Hepatocyte (in vitro differentiated cells): ENCODE data around the gene ARMC7. TPM values are rescaled to one million over a fixed set of nuclear protein-coding genes. Genes with fewer than 3 reads are reported as not detected.
"Not testable (repeated sequence)": the region's sequence is repeated elsewhere in the genome, so short reads cannot be mapped to it uniquely, and the experiment has no call there.

Experiments
- DNase-seq: peaks from one replicate; pipeline ENCODE4 v3.0.0-alpha.2; 2016; ENCODE audit warnings: low spot score
- H2AFZ ChIP-seq: fragments of 200-600 bp; sonication (generic); 2 replicates; pipeline ENCODE4 v1.6.0; 2016; ENCODE audit warnings: antibody characterized with exemption, mild to moderate bottlenecking
- H3K27ac ChIP-seq: fragments of 200-600 bp; sonication (generic); 2 replicates; pipeline ENCODE4 v1.5.1; 2016; ENCODE audit warnings: mild to moderate bottlenecking
- H3K27me3 ChIP-seq: fragments of 200-600 bp; sonication (generic); 2 replicates; pipeline ENCODE4 v1.6.1; 2016
- H3K36me3 ChIP-seq: fragments of 200-600 bp; sonication (generic); replicated peaks from 2 replicates; pipeline ENCODE4 v1.5.1; 2016; ENCODE audit warnings: low read depth; ENCODE audit not compliant: insufficient read depth
- H3K4me1 ChIP-seq: fragments of 200-600 bp; sonication (generic); 2 replicates; pipeline ENCODE4 v1.5.1; 2016; ENCODE audit warnings: mild to moderate bottlenecking, moderate library complexity; ENCODE audit not compliant: insufficient read depth
- H3K4me2 ChIP-seq: fragments of 200-600 bp; sonication (generic); 2 replicates; pipeline ENCODE4 v1.6.0; 2016
- H3K4me3 ChIP-seq: fragments of 200-600 bp; sonication (generic); 2 replicates; pipeline ENCODE4 v1.5.1; 2016; ENCODE audit warnings: mild to moderate bottlenecking
- H3K79me2 ChIP-seq: fragments of 200-600 bp; sonication (generic); 2 replicates; pipeline ENCODE4 v1.6.0; 2017; ENCODE audit warnings: mild to moderate bottlenecking
- H3K9me2 ChIP-seq: fragments of 200-600 bp; sonication (generic); replicated peaks from 2 replicates; pipeline ENCODE4 v1.6.0; 2017; ENCODE audit warnings: mild to moderate bottlenecking; ENCODE audit not compliant: insufficient read depth
- H3K9me3 ChIP-seq: fragments of 200-600 bp; sonication (generic); 2 replicates; pipeline ENCODE4 v1.5.1; 2016; ENCODE audit warnings: low read depth, mild to moderate bottlenecking
- H4K20me1 ChIP-seq: fragments of 200-600 bp; sonication (generic); 2 replicates; pipeline ENCODE4 v1.6.0; 2016; ENCODE audit warnings: mild to moderate bottlenecking; ENCODE audit not compliant: insufficient read depth, poor library complexity, severe bottlenecking
- EZH2 ChIP-seq: fragments of 200-600 bp; sonication (generic); IDR thresholded peaks from 2 replicates; pipeline ENCODE4 v1.6.1; 2016; ENCODE audit warnings: antibody characterized with exemption, mild to moderate bottlenecking, borderline replicate concordance
- EZH2phosphoT487 ChIP-seq: fragments of 200-600 bp; sonication (generic); IDR thresholded peaks from one replicate; pipeline ENCODE4 v1.6.1; 2018; ENCODE audit warnings: antibody characterized with exemption, mild to moderate bottlenecking, low read depth, moderate library complexity; ENCODE audit not compliant: unreplicated experiment, severe bottlenecking
- WGBS: methylation state at CpG from one replicate; pipeline ENCODE4 v1.1.6; 2016; ENCODE audit warnings: low lambda C conversion rate; ENCODE audit errors: missing lambda C conversion rate; 5-methylcytosine and 5-hydroxymethylcytosine counted together
- polyA plus RNA-seq: library from polyadenylated mRNA; unstranded; fragments of >200 nt; fragmentation: Nextera tagmentation; extraction: Ambion mirVana; gene quantifications from 2 replicates; pipeline ENCODE4 v1.2.1, GENCODE V29; 2016
- total RNA-seq: library from RNA; depleted of rRNA; stranded (reverse); fragments of >200 nt; gene quantifications from 2 replicates; pipeline ENCODE4 v1.2.3, GENCODE V29; 2014
- TF ChIP-seq, protein P1 (sequence below): fragments of 200-600 bp; sonication (generic); IDR thresholded peaks from 2 replicates; pipeline ENCODE4 v1.5.1; 2016; ENCODE audit warnings: antibody characterized with exemption, mild to moderate bottlenecking; ENCODE audit not compliant: poor library complexity

Gene ARMC7
- total and polyA plus RNA-seq, 2 experiments from 2014 or later: 3.5 to 4.0 TPM

DNA sequence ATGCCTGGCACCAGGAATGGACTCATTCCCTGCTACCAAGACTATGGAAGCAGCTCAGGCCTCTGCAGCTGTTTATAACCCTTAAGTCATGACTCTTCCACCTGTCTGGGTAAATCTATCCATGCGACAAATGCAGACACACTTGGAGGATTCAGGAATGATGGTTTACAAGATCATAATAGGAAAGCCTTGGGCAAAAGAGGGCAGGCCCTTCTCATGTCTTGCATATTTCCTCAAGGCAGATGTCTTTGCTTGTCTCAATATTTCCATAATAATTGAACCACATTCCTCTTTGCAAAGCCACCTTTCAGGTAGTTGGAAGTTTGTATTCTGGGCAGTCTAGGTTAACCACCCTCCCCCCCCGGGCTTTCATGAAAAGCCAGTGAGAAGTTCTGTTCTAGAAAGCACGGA is 45.4 kb downstream of the ARMC7 start:
- Histone ChIP-seq H3K36me3 (no peaks in the 10 kb centered on the region), H3K9me2 (no peaks in the 10 kb centered on the region), H3K4me1 (peaks cover 7% of the 10 kb centered on the region), H3K27ac (peak overlapping the region; percentile 4), H3K79me2 (peaks cover 38% of the 10 kb centered on the region), H3K9me3 (no peaks in the 10 kb centered on the region), H3K27me3 (no peaks in the 10 kb centered on the region), H3K4me3 (no peak overlapping the region), H4K20me1 (no peaks in the 10 kb centered on the region), H2AFZ (no peak overlapping the region), H3K4me2 (peak overlapping the region; percentile 68)
- DNase-seq: no peak
- WGBS: 83% methylated on average over 3 of the region's 3 CpGs
- TF ChIP-seq, protein P1, sequence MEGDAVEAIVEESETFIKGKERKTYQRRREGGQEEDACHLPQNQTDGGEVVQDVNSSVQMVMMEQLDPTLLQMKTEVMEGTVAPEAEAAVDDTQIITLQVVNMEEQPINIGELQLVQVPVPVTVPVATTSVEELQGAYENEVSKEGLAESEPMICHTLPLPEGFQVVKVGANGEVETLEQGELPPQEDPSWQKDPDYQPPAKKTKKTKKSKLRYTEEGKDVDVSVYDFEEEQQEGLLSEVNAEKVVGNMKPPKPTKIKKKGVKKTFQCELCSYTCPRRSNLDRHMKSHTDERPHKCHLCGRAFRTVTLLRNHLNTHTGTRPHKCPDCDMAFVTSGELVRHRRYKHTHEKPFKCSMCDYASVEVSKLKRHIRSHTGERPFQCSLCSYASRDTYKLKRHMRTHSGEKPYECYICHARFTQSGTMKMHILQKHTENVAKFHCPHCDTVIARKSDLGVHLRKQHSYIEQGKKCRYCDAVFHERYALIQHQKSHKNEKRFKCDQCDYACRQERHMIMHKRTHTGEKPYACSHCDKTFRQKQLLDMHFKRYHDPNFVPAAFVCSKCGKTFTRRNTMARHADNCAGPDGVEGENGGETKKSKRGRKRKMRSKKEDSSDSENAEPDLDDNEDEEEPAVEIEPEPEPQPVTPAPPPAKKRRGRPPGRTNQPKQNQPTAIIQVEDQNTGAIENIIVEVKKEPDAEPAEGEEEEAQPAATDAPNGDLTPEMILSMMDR: no peak
- TF ChIP-seq EZH2 (no peak), EZH2phosphoT487 (no peak)

DNA sequence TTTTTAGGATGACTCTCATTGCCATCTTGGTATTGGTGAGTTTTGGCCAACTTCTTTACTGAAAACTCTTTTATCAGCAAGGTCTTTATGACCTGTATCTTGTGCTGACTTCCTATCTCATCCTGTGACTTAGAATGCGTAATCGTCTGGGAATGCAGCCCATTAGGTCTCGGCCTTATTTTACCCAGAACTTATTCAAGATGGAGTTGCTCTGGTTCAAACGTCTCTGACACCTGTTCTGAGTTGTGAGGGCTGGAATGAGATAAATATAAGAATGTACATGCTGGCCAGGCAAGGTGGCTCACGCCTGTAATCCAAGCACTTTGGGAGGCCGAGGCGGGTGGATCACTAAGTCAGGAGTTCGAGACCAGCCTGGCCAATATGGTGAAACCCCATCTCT is 48.7 kb downstream of the ARMC7 start:
- H3K27ac ChIP-seq: peak overlapping the region; percentile 58

DNA sequence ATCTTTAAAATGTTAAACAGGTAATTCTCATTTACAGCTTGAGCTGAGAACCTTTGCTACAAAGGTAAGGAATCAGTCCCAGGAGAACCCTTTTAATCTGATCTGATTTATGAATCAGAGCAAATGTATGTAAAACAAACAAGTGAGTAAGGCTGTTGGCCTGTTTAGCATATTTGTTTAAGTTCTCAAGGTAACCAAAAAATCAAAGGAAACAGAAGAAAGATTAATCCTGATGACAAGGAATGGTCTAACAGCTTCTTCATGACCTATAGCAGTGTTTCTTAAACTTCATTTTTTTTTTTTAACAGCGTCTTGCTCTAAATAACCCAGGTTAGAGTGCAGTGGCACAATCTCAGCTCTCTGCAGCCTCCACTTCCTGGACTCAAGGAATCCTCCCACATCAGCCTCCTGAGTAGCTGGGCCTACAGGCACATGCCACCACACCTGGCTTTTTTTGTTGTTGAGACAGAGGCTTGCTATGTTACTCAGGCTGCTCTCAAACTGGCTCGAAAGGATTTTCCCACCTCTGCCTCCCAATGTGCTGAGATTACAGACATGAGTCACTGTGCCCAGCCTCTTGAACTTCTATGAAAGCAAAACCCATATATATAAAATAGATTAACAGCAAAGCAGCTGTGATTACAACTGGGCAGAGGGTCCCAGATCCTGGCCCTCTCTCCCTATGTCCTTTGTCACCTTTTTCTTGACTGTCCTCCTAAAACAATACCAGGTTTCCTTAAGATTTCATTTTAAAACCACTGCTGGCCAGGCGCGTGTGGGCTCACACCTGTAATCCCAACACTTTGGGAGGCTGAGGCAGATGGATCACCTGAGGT is 49.6 kb downstream of the ARMC7 start:
- peak overlapping the region; percentile 73 for H3K27ac ChIP-seq
- peak; percentile 25 for DNase-seq
- H3K4me1 ChIP-seq: no peaks in the 10 kb centered on the region
- no peaks in the 10 kb centered on the region for H4K20me1 ChIP-seq
- no peak overlapping the region for H2AFZ ChIP-seq
- H3K36me3 ChIP-seq: no peaks in the 10 kb centered on the region
- TF ChIP-seq, protein P1: no peak
- TF ChIP-seq EZH2: no peak
- TF ChIP-seq EZH2phosphoT487: no peak
- H3K9me2 ChIP-seq: no peaks in the 10 kb centered on the region
- no peaks in the 10 kb centered on the region for H3K9me3 ChIP-seq
- no peak overlapping the region for H3K4me2 ChIP-seq
- H3K27me3 ChIP-seq: no peaks in the 10 kb centered on the region
- no peaks in the 10 kb centered on the region for H3K79me2 ChIP-seq
- 75% methylated on average over 4 of the region's 4 CpGs for WGBS
- H3K4me3 ChIP-seq: no peak overlapping the region

More for the DNA sequence above, 48.7 kb downstream of the ARMC7 start:
- H2AFZ ChIP-seq, H3K4me3 ChIP-seq, H3K27me3 ChIP-seq, H3K36me3 ChIP-seq, H3K79me2 ChIP-seq, H3K4me1 ChIP-seq, H4K20me1 ChIP-seq, H3K4me2 ChIP-seq, H3K9me2 ChIP-seq, DNase-seq, H3K9me3 ChIP-seq: not testable (repeated sequence)
- 89% methylated on average over 8 of the region's 8 CpGs for WGBS

DNA sequence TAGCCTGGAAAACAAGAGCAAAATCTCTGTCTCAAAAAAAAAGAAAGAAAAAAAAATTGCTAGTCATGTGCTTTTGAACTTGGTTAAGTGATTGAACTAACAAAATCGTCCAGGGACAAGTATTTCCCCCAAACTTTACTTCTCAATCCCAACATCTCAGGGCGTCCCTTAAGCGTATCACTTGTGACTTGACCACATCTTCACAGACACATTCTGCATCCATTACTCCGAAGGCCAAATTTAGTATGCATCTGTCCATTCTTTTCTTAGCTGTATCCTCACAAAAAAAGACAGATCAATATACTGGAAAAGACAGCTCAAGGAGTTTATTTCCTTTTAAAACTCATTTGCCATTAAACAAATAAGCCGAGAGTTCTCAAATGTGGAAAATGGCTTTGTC is 50.4 kb downstream of the ARMC7 start:
- Histone ChIP-seq H3K4me2 (no peak overlapping the region), H2AFZ (no peak overlapping the region), H3K79me2 (no peaks in the 10 kb centered on the region), H3K4me3 (no peak overlapping the region), H3K27ac (peak overlapping the region; percentile 73), H3K27me3 (no peaks in the 10 kb centered on the region), H3K9me2 (no peaks in the 10 kb centered on the region), H3K9me3 (no peaks in the 10 kb centered on the region), H3K4me1 (no peaks in the 10 kb centered on the region), H3K36me3 (no peaks in the 10 kb centered on the region), H4K20me1 (no peaks in the 10 kb centered on the region)
- TF ChIP-seq, protein P1: no peak
- TF ChIP-seq EZH2: no peak
- no peak for TF ChIP-seq EZH2phosphoT487
- no peak for DNase-seq
- WGBS: 96% methylated on average over 5 of the region's 5 CpGs
